H9 (cell line): Measurements from ENCODE around the gene DUOX1. TPM values are rescaled to one million over a fixed set of nuclear protein-coding genes. Genes with fewer than 3 reads are reported as not detected.

ENCODE experiments used
- DNase-seq: peaks from one replicate; pipeline ENCODE4 v3.0.0-alpha.2; 2017
- H2AFZ ChIP-seq: one replicate; pipeline ENCODE4 v1.6.1; 2013; ENCODE audit warnings: mild to moderate bottlenecking, low read length, control low read depth, moderate library complexity
- H2AK5ac ChIP-seq: 2 replicates; pipeline ENCODE4 v1.6.1; 2013; ENCODE audit warnings: low read length, control low read depth, mixed read lengths; ENCODE audit not compliant: insufficient read length
- H2BK120ac ChIP-seq: one replicate; pipeline ENCODE4 v1.6.1; 2013; ENCODE audit warnings: low read depth, mild to moderate bottlenecking, low read length, control low read depth, inconsistent platforms; ENCODE audit not compliant: poor library complexity, severe bottlenecking
- H2BK12ac ChIP-seq: 2 replicates; pipeline ENCODE4 v1.6.1; 2013; ENCODE audit warnings: low read length, control low read depth, mixed read lengths, low read depth; ENCODE audit not compliant: insufficient read length
- H2BK15ac ChIP-seq: 2 replicates; pipeline ENCODE4 v1.6.1; 2013; ENCODE audit warnings: low read depth, low read length, control low read depth
- H2BK20ac ChIP-seq: one replicate; pipeline ENCODE4 v1.6.1; 2013; ENCODE audit warnings: low read depth, mild to moderate bottlenecking, low read length, control low read depth, inconsistent platforms; ENCODE audit not compliant: poor library complexity, severe bottlenecking
- H2BK5ac ChIP-seq: 2 replicates; pipeline ENCODE4 v1.6.1; 2013; ENCODE audit warnings: low read length, control low read depth, mixed read lengths; ENCODE audit not compliant: insufficient read length
- H3K14ac ChIP-seq: 2 replicates; pipeline ENCODE4 v1.6.1; 2013; ENCODE audit warnings: low read length, control low read depth; ENCODE audit not compliant: insufficient read depth
- H3K18ac ChIP-seq: 2 replicates; pipeline ENCODE4 v1.6.1; 2013; ENCODE audit warnings: low read depth, mild to moderate bottlenecking, mixed read lengths, low read length, control low read depth; ENCODE audit not compliant: insufficient read length
- H3K23ac ChIP-seq: 2 replicates; pipeline ENCODE4 v1.6.1; 2013; ENCODE audit warnings: low read length, control low read depth, mixed read lengths, low read depth; ENCODE audit not compliant: insufficient read length
- H3K23me2 ChIP-seq: 2 replicates; pipeline ENCODE4 v1.6.1; 2013; ENCODE audit warnings: low read depth, mild to moderate bottlenecking, mixed read lengths, low read length, control low read depth; ENCODE audit not compliant: insufficient read length, poor library complexity, severe bottlenecking
- H3K27ac ChIP-seq: 2 replicates; pipeline ENCODE4 v1.5.1; 2013; ENCODE audit warnings: low read length, control low read depth, mixed read lengths, low read depth; ENCODE audit not compliant: insufficient read length
- H3K27me3 ChIP-seq: 2 replicates; pipeline ENCODE4 v1.6.1; 2013; ENCODE audit warnings: low read length, control low read depth, inconsistent platforms; ENCODE audit not compliant: insufficient read depth
- H3K4ac ChIP-seq: 2 replicates; pipeline ENCODE4 v1.6.1; 2013; ENCODE audit warnings: low read depth, mild to moderate bottlenecking, control low read depth, inconsistent platforms, low read length, moderate library complexity
- H3K4me1 ChIP-seq: 2 replicates; pipeline ENCODE4 v1.6.1; 2013; ENCODE audit warnings: low read length, control low read depth, inconsistent platforms; ENCODE audit not compliant: insufficient read depth
- H3K4me2 ChIP-seq: 2 replicates; pipeline ENCODE4 v1.6.1; 2013; ENCODE audit warnings: low read length, control low read depth, mixed read lengths; ENCODE audit not compliant: insufficient read length, insufficient read depth
- H3K56ac ChIP-seq: 2 replicates; pipeline ENCODE4 v1.6.1; 2013; ENCODE audit warnings: low read depth, mild to moderate bottlenecking, mixed read lengths, low read length, control low read depth; ENCODE audit not compliant: insufficient read length
- H3K79me1 ChIP-seq: 2 replicates; pipeline ENCODE4 v1.6.1; 2013; ENCODE audit warnings: low read depth, mild to moderate bottlenecking, moderate library complexity, low read length, control low read depth, inconsistent platforms; ENCODE audit not compliant: insufficient read depth, poor library complexity, severe bottlenecking
- H3K79me2 ChIP-seq: 2 replicates; pipeline ENCODE4 v1.6.1; 2013; ENCODE audit warnings: low read length, control low read depth, inconsistent platforms; ENCODE audit not compliant: insufficient read depth
- H3K9ac ChIP-seq: 2 replicates; pipeline ENCODE4 v1.6.1; 2013; ENCODE audit warnings: low read length, control low read depth, mixed read lengths; ENCODE audit not compliant: insufficient read length; ENCODE audit errors: extremely low read depth
- H3K9me3 ChIP-seq: one replicate; pipeline ENCODE4 v1.6.1; 2013; ENCODE audit warnings: low read depth, low read length, inconsistent platforms; ENCODE audit not compliant: control insufficient read depth
- H3T11ph ChIP-seq: one replicate; pipeline ENCODE4 v1.6.1; 2013; ENCODE audit warnings: mild to moderate bottlenecking, low read length, control low read depth, inconsistent platforms
- H4K20me1 ChIP-seq: one replicate; pipeline ENCODE4 v1.6.1; 2013; ENCODE audit not compliant: control insufficient read depth, insufficient read length, insufficient read depth
- H4K5ac ChIP-seq: 2 replicates; pipeline ENCODE4 v1.6.1; 2013; ENCODE audit warnings: low read depth, mild to moderate bottlenecking, mixed read lengths, low read length, control low read depth; ENCODE audit not compliant: insufficient read length
- H4K8ac ChIP-seq: replicated peaks from 2 replicates; pipeline ENCODE4 v1.6.1; 2013; ENCODE audit warnings: low read length, control low read depth, mixed read lengths, low read depth; ENCODE audit not compliant: insufficient read length
- H4K91ac ChIP-seq: 2 replicates; pipeline ENCODE4 v1.6.1; 2013; ENCODE audit warnings: low read depth, mild to moderate bottlenecking, moderate library complexity, mixed read lengths, low read length, control low read depth; ENCODE audit not compliant: insufficient read length
- H3K27ac Mint-ChIP-seq, 3 experiments: 2 replicates in 2 of 3; 3 replicates in 1 of 3; pipeline ENCODE4 v1.8.0; 2020 to 2021; ENCODE audit warnings: mixed read lengths in 3 of 3, mild to moderate bottlenecking in 1 of 3, moderate library complexity in 1 of 3
- H3K27me3 Mint-ChIP-seq: 2 replicates; pipeline ENCODE4 v1.8.0; 2021; ENCODE audit warnings: low read depth, mild to moderate bottlenecking, moderate library complexity, mixed read lengths
- H3K36me3 Mint-ChIP-seq, 3 experiments: 2 replicates in 2 of 3; 3 replicates in 1 of 3; pipeline ENCODE4 v1.8.0; 2020 to 2021; ENCODE audit warnings: low read depth in 3 of 3, mixed read lengths in 3 of 3; ENCODE audit not compliant: insufficient read depth in 1 of 3
- H3K4me1 Mint-ChIP-seq, 2 experiments: 2 replicates each; pipeline ENCODE4 v1.8.0; 2020; ENCODE audit warnings: mixed read lengths in 2 of 2
- H3K4me3 Mint-ChIP-seq, 2 experiments: 2 replicates in 1 of 2; 3 replicates in 1 of 2; pipeline ENCODE4 v1.8.0; 2020 to 2021; ENCODE audit warnings: mild to moderate bottlenecking in 2 of 2, mixed read lengths in 2 of 2, moderate library complexity in 1 of 2
- H3K9me3 Mint-ChIP-seq, 2 experiments: 2 replicates in 1 of 2; 3 replicates in 1 of 2; pipeline ENCODE4 v1.8.0; 2020; ENCODE audit warnings: mild to moderate bottlenecking in 2 of 2, mixed read lengths in 2 of 2, moderate library complexity in 1 of 2
- WGBS: extraction: QIAGEN DNeasy Blood & Tissue Kit; methylation state at CpG from one replicate; pipeline ENCODE4 v1.1.7; 2013; ENCODE audit warnings: missing lambda C conversion rate, low lambda C conversion rate, mixed read lengths; ENCODE audit not compliant: insufficient read length; ENCODE audit errors: extremely low coverage; 5-methylcytosine and 5-hydroxymethylcytosine counted together
- total RNA-seq: library from RNA; stranded (reverse); gene quantifications from 2 replicates; pipeline ENCODE4 v1.2.1, GENCODE V29; 2021
- TF ChIP-seq, protein P1 (sequence below): fragments of 200-600 bp; sonication (generic); conservative IDR thresholded peaks from 3 replicates; pipeline ENCODE4 v1.8.0; 2021; ENCODE audit warnings: antibody characterized with exemption, mild to moderate bottlenecking

The DUOX1 gene
- total RNA-seq, 1 experiment from 2014 or later: 2.6 TPM

DNA sequence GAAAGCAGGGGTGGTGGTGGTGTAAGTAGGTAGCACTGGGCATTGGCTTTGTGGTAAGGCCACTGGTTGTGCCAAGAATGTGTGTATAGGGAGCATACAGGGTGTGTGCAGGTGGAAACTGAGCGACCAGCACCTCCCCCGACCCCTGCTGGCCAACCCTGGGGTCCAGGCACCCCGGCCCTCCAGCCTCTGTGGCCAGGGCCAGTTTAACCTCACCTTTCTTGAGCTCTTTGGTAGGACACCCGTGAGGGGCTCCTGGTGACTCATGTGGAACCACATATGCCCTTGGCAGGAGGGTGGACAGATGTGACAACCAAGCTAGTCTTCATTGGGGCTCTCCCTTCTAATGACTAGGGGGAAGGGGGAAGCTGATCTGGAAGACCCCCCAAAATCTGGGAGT lies 38.5 kb downstream of the DUOX1 start:
- Histone ChIP-seq H3K9me3 (no peaks in the 10 kb centered on the region), H3K56ac (no peak overlapping the region), H2AK5ac (no peak overlapping the region), H3K27me3 (no peaks in the 10 kb centered on the region), H3K18ac (no peak overlapping the region), H2BK5ac (no peak overlapping the region), H3K23me2 (no peaks in the 10 kb centered on the region), H3K23ac (no peak overlapping the region), H3K79me1 (no peaks in the 10 kb centered on the region), H3K79me2 (no peaks in the 10 kb centered on the region), H2BK120ac (no peak overlapping the region), H2BK20ac (no peak overlapping the region), H3K9ac (no peak overlapping the region), H3K14ac (no peak overlapping the region), H3K4ac (no peak overlapping the region), H2AFZ (no peak overlapping the region), H2BK15ac (no peak overlapping the region), H4K20me1 (no peaks in the 10 kb centered on the region), H3K4me2 (no peak overlapping the region), H4K5ac (no peak overlapping the region), H3K27ac (no peak overlapping the region), H3K4me1 (peaks cover 7% of the 10 kb centered on the region), H4K8ac (no peak overlapping the region), H4K91ac (no peak overlapping the region), H3T11ph (no peak overlapping the region), H2BK12ac (no peak overlapping the region)
- no peak overlapping the region for H3K27ac Mint-ChIP-seq
- peaks cover 33 to 40% of the 10 kb centered on the region in 2 experiments for H3K4me1 Mint-ChIP-seq
- H3K4me3 Mint-ChIP-seq: no peak overlapping the region
- no CpG with 5 or more reads among the region's 4 CpGs for WGBS
- H3K27me3 Mint-ChIP-seq: peaks cover 2% of the 10 kb centered on the region; the same call in 1 of the 2 replicates
- TF ChIP-seq, protein P1, sequence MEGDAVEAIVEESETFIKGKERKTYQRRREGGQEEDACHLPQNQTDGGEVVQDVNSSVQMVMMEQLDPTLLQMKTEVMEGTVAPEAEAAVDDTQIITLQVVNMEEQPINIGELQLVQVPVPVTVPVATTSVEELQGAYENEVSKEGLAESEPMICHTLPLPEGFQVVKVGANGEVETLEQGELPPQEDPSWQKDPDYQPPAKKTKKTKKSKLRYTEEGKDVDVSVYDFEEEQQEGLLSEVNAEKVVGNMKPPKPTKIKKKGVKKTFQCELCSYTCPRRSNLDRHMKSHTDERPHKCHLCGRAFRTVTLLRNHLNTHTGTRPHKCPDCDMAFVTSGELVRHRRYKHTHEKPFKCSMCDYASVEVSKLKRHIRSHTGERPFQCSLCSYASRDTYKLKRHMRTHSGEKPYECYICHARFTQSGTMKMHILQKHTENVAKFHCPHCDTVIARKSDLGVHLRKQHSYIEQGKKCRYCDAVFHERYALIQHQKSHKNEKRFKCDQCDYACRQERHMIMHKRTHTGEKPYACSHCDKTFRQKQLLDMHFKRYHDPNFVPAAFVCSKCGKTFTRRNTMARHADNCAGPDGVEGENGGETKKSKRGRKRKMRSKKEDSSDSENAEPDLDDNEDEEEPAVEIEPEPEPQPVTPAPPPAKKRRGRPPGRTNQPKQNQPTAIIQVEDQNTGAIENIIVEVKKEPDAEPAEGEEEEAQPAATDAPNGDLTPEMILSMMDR: no peak
- no peak for DNase-seq
- H3K9me3 Mint-ChIP-seq: no peaks in the 10 kb centered on the region
- peaks cover 0 to 12% (median 2%) of the 10 kb centered on the region in 3 experiments; a peak in 5 of 7 replicates for H3K36me3 Mint-ChIP-seq
